ENCODE measurements around the gene DMD. TPM values are rescaled to one million over a fixed set of nuclear protein-coding genes. Genes with fewer than 3 reads are reported as not detected.
"Not testable (repeated sequence)": the region's sequence is repeated elsewhere in the genome, so short reads cannot be mapped to it uniquely, and the experiment has no call there.

DMD gene
- total RNA-seq, 3 donors from 2014 or later (not counting 1 experiment from before 2014, with no cell fraction given): not detected

DNA sequence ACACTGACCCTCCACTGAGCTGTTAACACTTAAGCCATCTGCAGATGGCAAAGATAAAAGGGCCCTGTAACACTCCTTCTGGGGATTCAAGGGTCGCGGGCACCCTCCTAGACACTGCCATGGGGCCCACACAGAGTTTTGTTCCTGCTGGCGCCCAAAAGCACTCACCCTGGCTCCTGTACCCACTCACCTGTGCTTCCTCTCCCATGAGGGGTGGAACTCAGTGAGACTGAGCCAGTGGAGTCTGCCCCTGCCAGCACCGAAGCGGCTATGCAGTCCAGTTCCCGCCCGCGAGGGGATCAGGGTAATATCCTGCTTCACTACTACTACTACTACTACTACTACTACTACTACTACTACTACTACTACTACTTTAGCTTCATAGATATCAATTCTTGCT lies 1827.4 kb downstream of the DMD start:
- Mint-ChIP-seq H3K4me3 (no peak overlapping the region), H3K36me3 (no peaks in the 10 kb centered on the region), H3K27me3 (ENCODE audit: low read depth in 2 of 2) (no peaks in the 10 kb centered on the region), H3K9me3 (peaks cover 0 to 2% of the 10 kb centered on the region in 2 donors), H3K27ac (no peak overlapping the region), H3K4me1 (no peaks in the 10 kb centered on the region)
- TF ChIP-seq, protein P1, sequence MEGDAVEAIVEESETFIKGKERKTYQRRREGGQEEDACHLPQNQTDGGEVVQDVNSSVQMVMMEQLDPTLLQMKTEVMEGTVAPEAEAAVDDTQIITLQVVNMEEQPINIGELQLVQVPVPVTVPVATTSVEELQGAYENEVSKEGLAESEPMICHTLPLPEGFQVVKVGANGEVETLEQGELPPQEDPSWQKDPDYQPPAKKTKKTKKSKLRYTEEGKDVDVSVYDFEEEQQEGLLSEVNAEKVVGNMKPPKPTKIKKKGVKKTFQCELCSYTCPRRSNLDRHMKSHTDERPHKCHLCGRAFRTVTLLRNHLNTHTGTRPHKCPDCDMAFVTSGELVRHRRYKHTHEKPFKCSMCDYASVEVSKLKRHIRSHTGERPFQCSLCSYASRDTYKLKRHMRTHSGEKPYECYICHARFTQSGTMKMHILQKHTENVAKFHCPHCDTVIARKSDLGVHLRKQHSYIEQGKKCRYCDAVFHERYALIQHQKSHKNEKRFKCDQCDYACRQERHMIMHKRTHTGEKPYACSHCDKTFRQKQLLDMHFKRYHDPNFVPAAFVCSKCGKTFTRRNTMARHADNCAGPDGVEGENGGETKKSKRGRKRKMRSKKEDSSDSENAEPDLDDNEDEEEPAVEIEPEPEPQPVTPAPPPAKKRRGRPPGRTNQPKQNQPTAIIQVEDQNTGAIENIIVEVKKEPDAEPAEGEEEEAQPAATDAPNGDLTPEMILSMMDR (IDR thresholded peaks at IDR 0.05): no peak
- Histone ChIP-seq H3K4me1 (ENCODE audit: control insufficient read depth, insufficient read depth, low read length) (no peaks in the 10 kb centered on the region), H3K4me3 (ENCODE audit: low read length) (no peak overlapping the region), H3K9me3 (ENCODE audit: control insufficient read depth, insufficient read depth, low read length) (no peaks in the 10 kb centered on the region), H3K27ac (ENCODE audit: low read length) (no peak overlapping the region), H3K27me3 (ENCODE audit: control insufficient read depth, insufficient read depth, low read length) (no peaks in the 10 kb centered on the region), H3K36me3 (ENCODE audit: control insufficient read depth, insufficient read depth, low read length) (no peaks in the 10 kb centered on the region)
- intact Hi-C loops (cut with micrococcal nuclease): no loop called here
- 97% methylated on average over 8 of the region's 8 CpGs for WGBS (ENCODE audit: insufficient coverage)
- DNase-seq (no peak), ATAC-seq (no peak)

DNA sequence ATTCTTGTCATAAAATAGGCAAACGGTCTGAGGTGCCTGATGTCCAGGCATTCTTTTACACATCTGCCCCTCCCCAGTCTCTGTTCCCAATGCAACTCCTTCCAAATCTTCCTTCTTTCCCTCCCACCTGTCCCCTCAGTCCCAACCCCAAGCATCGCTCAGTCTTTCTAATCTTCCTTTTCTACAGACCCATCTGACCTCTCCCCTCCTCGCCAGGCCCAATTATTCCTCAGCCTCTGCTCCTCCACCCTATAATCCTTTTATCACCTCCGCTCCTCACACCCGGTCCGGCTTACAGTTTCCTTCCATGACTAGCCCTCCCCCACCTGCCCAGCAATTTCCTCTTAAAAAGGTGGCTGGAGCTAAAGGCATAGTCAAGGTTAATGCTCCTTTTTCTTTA lies 1832.4 kb downstream of the DMD start:
- intact Hi-C loops (cut with micrococcal nuclease); H3K27ac ChIP-seq (ENCODE audit: low read length); ATAC-seq; H3K4me1 Mint-ChIP-seq; H3K27me3 Mint-ChIP-seq (ENCODE audit: low read depth in 2 of 2); H3K36me3 Mint-ChIP-seq; H3K9me3 Mint-ChIP-seq; DNase-seq; H3K4me1 ChIP-seq (ENCODE audit: control insufficient read depth, insufficient read depth, low read length); H3K27me3 ChIP-seq (ENCODE audit: control insufficient read depth, insufficient read depth, low read length); H3K27ac Mint-ChIP-seq; H3K4me3 ChIP-seq (ENCODE audit: low read length); H3K9me3 ChIP-seq (ENCODE audit: control insufficient read depth, insufficient read depth, low read length); H3K4me3 Mint-ChIP-seq; H3K36me3 ChIP-seq (ENCODE audit: control insufficient read depth, insufficient read depth, low read length): not testable (repeated sequence)
- WGBS (ENCODE audit: insufficient coverage): 65% methylated on average over 6 of the region's 6 CpGs

DNA sequence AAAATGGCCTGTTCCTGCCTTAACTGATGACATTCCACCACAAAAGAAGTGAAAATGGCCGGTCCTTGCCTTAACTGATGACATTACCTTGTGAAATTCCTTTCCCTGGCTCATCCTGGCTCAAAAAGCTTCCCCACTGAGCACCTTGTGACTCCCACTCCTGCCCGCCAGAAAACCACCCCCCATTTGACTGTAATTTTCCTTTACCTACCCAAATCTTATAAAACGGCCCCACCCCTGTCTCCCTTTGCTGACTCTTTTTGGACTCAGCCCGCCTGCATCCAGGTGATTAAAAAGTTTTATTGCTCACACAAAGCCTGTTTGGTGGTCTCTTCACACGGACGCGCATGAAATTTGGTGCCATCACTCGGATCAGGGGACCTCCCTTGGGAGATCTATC lies 1833.5 kb downstream of the DMD start:
- H3K27ac ChIP-seq (ENCODE audit: low read length); H3K9me3 Mint-ChIP-seq; H3K4me1 Mint-ChIP-seq; intact Hi-C loops (cut with micrococcal nuclease); ATAC-seq; H3K27me3 Mint-ChIP-seq (ENCODE audit: low read depth in 2 of 2); H3K36me3 Mint-ChIP-seq; H3K27me3 ChIP-seq (ENCODE audit: control insufficient read depth, insufficient read depth, low read length); DNase-seq; H3K4me3 Mint-ChIP-seq; H3K27ac Mint-ChIP-seq; H3K4me3 ChIP-seq (ENCODE audit: low read length); H3K4me1 ChIP-seq (ENCODE audit: control insufficient read depth, insufficient read depth, low read length); H3K36me3 ChIP-seq (ENCODE audit: control insufficient read depth, insufficient read depth, low read length); H3K9me3 ChIP-seq (ENCODE audit: control insufficient read depth, insufficient read depth, low read length): not testable (repeated sequence)
- 86% methylated on average over 8 of the region's 8 CpGs for WGBS (ENCODE audit: insufficient coverage)

DNA sequence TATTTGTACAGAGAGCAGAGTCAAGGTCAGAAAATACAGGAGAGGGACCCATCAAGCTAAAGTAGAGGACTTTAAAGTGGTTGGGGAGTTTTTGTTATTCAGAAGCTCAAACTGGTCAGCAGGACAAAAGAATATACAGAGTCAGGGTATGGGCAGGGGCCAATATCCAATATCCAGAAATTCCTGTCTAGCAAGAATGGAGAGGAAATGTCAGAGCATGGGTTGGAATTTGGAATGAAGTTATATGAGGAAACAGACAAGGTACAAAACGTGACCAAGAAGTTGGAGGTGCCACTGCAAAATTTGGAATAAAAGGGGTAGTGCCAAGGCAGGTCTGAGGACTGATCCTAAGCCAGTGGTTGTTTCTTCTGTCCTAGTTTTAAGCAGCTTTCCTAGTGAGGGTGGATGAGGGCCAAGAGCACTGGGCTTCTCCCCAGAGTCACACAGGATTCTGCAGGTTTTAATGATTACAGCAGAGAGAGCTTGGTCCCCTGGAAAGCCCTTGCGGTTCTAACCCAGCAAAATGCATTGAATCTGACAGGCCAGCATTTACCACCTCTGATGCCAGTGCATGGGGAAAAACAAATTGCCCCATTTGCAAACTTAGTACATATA lies 1834.8 kb downstream of the DMD start:
- Histone ChIP-seq H3K9me3 (ENCODE audit: control insufficient read depth, insufficient read depth, low read length) (no peaks in the 10 kb centered on the region), H3K36me3 (ENCODE audit: control insufficient read depth, insufficient read depth, low read length) (no peaks in the 10 kb centered on the region), H3K27me3 (ENCODE audit: control insufficient read depth, insufficient read depth, low read length) (no peaks in the 10 kb centered on the region), H3K27ac (ENCODE audit: low read length) (no peak overlapping the region), H3K4me1 (ENCODE audit: control insufficient read depth, insufficient read depth, low read length) (no peaks in the 10 kb centered on the region), H3K4me3 (ENCODE audit: low read length) (no peak overlapping the region)
- Mint-ChIP-seq H3K9me3 (peaks cover 0 to 6% of the 10 kb centered on the region in 2 donors), H3K4me3 (no peak overlapping the region), H3K27ac (no peak overlapping the region), H3K36me3 (no peaks in the 10 kb centered on the region), H3K27me3 (ENCODE audit: low read depth in 2 of 2) (peaks cover 0 to 2% of the 10 kb centered on the region in 2 donors), H3K4me1 (no peaks in the 10 kb centered on the region)
- intact Hi-C loops (cut with micrococcal nuclease): no loop called here
- ATAC-seq: no peak
- no peak for DNase-seq
- TF ChIP-seq, protein P1 (IDR thresholded peaks at IDR 0.05): no peak
- WGBS (ENCODE audit: insufficient coverage): 57% methylated on average over 1 of the region's 2 CpGs

Measured in natural killer cell (primary cell).